Activated CD8-positive, alpha-beta memory T cell treated with anti-CD3 and anti-CD28 coated beads, Interleukin-2, amount 50 U/mL, for 24 hours (primary cell): ENCODE measurements around the gene ANKS3.

Source experiments
- DNase-seq: peaks from one replicate; pipeline ENCODE4 v3.0.0-alpha.2; 2020; ENCODE audit errors: extremely low read depth

ANKS3 gene

DNA sequence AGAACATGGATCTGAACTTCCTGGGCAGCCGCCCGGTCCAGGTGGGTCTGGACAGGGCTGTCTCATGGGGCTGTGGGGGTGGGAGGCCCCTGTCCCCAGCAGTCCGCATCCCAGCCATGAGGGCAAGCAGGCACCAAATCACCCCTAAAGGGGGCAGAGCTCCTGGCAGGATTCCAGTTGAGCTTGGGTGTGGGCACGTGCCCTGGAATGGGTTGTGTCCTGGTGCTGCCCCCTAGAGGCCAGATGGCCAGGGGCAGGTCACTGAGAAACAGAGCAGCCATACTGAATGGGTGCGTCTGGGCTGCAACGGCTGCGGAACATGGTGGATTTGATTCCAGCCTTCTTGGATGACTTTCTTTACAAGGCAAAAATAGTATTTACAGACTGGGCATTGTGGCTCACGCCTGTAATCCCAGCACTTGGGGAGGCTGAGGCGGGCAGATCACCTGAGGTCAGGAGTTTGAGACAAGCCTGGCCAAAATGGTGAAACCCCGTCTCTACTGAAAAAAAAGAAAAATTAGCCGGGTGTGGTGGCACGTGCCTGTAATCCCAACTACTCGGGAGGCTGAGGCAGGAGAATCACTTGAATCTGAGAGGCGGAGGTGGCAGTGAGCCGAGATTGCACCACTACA lies 83.5 kb downstream of the ANKS3 start:
- peak; percentile 38 for DNase-seq

DNA sequence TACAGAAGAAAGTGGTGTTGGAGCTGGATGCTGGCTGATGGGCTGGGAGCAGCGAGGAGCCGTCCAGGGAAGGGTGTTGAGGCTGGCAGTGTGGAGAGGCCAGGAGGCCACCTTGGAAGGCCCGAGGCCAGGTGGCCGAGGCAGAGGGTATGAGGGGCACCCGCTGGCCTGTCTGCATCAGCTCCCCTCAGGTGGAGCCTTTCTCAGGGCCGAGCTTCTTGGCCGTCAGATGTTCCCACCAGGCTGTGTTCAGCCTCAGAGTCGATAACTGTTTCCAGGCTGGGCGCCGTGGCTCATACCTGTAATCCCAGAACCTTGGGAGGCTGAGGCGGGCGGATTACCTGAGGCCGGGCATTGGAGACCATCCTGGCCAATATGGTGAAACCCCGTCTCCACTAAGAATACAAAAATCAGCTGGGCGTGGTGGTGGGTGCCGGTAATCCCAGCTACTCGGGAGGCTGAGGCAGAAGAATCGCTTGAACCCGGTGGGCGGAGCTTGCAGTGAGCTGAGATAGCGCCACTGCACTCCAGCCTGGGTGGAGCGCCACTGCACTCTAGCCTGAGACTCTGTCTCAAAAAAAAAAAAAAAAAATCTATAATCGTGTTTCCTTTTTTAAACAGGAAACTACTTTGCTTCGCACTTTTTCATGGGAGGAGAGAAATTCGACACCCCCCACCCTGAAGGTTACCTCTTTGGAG lies 84.2 kb downstream of the ANKS3 start:
- DNase-seq, result no peak

DNA sequence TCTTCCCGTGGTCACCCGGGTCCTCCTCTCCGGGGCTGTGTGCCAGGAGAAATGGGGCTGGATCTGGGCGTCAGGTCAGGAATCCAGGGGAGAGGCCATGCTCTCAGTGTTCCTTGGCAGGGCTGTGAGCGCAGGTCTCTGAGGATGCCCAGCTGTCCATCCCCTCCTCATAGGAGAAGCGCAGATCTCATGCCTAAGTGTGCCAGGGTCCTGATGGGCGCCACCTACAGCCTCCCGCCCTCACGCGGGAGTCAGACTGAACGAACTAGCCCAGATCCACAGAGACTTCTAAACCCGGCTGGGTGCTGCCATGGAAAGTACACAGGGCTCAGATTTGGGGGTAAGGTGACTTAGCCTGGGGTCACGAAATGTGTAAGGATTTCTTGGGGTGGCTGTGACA lies 85.2 kb downstream of the ANKS3 start:
- no peak for DNase-seq

DNA sequence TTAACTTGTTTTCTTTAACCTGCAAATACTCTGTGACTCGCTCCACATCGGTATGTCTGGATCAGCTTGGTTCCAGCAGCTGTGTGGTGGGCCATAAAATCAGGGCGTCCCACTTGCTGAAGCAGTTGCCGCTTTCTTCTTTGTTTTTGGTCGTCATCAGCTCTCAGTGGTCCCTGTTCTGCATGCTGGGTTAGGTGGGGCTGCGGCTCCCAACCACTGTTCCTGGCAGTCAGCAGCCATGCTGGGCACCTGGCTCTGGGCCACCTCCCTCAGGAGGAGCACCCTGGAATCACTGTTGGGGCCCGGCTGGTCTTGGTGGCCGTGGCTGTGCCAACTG lies 86.5 kb downstream of the ANKS3 start:
- DNase-seq, result no peak

DNA sequence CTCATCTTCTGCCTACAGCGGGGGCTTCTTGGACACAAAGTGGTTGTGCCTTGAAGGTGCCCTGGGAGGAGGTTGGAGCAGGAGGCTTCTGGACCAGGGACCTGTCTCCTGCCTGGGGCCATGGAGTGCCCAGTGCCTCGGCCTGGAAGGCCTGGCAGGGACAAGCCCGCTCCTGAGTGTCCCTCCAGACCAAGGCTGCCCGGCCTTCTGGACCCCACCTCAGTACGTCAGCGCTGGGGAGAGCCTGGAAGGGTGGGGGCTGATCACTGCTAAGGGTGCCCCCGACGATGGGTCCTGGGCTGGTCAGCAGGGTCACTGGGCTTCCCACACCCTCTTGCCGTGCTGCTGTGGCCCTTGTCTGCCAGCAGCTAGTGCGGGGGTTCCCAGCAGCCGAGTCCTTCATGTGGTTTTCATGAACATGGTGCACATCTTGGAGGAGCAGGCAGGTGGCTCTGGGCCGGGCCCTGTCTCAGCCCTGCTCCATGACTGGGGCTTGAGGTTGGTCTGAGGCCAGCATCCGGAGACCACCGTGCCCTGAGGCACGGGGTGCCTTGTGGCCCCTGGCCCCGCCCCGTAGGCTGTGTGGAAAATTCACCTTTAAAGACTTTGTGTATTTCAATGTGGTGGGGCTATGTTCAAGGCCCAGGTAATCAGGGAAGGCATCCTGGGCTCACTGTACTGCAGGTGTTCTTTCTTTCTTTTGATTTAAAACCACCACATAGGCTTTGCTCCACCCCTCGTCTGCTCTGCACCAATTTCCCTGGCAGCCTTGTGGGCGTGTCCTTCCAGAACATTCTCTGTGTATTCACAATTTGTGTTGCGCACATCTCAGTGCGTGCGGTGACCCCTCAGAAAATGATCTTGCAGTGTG lies 87.1 kb downstream of the ANKS3 start:
- DNase-seq, result no peak
